GM19193 (cell line): ENCODE data around the gene ACSL1.

ENCODE experiments used
- POLR2A ChIP-seq: IDR thresholded peaks from 4 replicates; pipeline ENCODE4 v1.6.1; 2011; ENCODE audit not compliant: insufficient read depth, insufficient read length; ENCODE audit errors: extremely low read depth

ACSL1 gene

DNA sequence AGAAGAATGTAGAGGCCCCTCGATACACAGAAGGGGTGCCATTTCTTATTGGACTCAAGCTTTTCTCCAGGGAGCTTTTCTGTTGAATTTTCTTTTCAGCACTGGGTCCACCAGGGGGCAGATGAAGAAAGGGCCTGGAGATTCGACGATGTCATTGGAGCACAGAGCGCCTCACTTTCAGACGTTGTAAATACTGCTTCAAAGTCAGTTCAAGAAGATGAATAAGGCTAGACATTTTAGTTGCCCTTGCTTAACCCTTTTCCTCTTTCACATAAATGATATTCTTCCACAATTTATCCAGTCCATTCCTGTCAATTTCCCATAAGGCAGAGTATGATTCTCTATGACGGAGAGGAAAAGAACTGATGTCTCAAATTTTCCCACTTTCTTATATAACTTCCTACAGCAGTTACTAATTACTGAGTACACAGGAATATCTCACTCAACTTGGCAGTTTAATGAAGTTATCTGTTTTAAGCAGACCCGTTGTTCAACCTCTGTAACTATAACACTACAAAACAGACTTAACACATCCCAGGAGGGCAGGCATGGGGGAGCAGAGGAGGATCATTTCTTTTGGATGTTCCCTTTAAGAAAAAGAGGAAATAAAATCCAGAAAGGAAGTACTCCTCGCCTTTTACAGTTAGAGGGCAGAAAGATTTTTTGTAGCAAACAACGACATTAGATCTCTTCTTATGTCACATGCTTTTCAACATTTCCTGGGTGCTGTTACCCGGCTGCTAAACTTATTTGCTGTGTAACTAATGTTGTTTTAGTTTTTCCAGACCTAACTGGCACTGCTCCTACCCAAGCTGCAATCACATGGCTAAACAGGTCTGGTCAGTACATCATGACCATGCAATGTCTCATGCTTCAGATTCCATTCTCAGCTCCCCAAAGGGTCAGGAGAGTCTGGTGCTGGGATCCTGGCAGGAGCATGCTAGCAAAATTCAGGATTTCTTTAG lies 79.7 kb downstream of the ACSL1 start:
- no peak for TF ChIP-seq POLR2A

DNA sequence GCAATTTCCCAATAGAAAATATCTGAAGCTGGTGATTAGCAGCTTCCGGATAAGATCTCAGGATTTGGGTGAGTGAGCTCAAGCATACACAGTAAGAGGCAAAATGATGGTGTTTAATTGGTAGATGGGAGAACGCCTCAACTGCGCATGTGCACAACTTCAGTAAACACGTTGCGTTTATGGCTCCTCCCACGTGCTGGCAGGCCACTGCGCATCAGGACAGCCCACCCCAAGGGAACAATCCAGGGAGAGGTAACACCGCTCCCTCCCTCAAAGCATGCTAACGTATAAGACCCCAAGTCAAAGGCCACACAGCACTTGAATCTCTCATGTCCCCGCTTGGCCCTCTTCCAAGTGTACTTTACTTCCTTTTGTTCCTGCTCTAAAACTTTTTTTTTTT lies 81.5 kb downstream of the ACSL1 start:
- TF ChIP-seq POLR2A = no peak

DNA sequence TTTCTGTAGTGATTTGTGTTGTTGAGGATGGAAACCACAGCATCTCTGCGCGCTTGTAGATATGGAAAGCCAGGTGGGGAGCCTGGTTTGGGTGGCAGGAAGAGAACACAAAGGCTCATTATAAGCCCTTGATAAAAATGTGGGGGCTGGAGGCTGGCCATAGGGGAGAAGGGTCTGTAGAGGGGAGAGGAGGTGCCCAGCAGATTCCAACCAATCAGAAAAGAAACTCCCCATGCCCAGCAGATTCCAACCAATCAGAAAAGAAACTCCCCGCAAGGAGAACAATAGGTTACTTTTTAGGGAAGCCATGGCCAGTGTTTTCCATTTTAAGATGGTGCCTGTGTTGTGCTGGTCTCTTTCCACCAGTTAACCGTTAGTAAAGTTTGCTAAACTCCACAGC lies 82.1 kb downstream of the ACSL1 start:
- TF ChIP-seq POLR2A = no peak

DNA sequence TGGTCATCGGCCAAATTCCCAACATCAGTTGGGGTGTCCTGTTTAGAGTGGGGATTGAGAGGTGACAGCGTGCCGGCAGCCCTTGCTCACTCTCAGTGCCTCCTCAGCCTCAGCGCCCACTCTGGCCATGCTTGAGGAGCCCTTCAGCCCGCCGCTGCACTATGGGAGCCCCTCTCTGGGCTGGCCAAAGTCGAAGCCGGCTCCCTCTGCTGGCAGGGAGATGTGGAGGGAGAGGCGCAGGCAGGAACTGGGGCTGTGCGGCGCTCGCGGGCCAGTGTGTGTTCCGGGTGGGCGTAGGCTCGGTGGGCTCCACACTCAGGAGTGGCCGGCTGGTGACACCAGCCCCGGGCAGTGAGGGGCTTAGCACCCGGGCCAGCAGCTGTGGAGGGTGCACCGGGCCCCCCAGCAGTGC lies 84.8 kb downstream of the ACSL1 start:
- no peak for TF ChIP-seq POLR2A

DNA sequence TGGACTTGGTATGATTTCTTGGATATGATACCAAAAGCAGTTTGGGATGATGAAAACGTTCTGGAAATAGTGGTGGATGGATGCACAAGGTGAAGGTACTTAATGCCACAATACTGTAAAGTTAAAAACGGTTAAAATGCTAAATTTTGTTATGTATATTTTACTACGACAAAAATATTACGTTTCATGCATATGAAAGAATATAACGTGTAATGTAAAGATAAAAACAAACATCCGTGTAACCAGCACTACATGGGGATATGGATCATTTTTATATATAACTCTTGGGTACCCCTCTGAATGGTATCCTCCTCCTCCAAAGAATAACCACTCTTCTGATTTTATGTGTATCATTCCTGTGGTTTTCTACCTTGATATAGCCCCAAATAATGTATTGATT lies 91.0 kb downstream of the ACSL1 start:
- TF ChIP-seq POLR2A = no peak

DNA sequence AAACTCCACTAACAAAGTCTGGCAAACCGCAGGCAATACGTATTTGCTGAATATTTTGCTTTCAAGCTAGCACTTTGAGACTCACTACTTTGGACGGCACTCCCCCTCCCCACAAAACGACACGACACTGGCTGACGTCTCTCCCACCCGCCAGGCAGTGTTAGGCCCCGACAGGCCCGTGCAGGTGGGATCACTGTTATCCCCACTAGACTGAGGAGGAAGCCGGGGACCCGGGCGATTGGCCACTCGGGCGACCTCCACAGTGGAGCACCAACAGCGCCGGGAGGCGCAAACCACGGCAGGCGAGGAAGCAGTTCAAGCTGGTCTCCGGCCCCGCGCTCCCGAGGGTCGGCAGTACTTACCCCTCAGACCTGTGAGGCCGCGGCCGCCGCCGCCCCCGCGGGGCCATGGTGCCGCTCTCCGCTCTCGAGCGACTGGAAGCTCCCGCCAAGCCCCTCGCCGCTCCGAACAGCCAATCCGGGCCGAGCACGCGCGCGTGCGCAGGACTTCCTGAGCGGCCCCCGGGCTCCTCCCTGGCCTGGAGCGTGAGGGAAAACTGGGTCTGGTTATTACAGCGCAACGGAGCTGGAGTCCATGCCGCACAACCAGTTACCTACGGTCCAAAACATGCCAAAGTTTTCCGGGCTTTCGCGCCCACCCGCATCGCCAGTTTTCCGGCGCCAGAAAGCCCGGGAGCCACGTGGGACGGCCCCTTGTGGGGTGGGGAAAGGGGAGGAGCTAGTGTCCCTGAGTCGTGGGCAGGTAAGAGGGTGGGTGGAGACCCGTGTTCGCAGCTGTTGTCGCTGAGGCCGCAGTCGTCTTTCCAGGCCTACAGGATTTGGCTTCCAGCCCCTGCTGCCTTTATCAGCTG lies 91.9 kb downstream of the ACSL1 start, which contains the start of gene CENPU:
TSS of gene CENPU (minus strand) at position 443 of the 871 bp plus-strand sequence. CDS start at position 409, 34 bp downstream.
- peak; percentile 83 for TF ChIP-seq POLR2A

DNA sequence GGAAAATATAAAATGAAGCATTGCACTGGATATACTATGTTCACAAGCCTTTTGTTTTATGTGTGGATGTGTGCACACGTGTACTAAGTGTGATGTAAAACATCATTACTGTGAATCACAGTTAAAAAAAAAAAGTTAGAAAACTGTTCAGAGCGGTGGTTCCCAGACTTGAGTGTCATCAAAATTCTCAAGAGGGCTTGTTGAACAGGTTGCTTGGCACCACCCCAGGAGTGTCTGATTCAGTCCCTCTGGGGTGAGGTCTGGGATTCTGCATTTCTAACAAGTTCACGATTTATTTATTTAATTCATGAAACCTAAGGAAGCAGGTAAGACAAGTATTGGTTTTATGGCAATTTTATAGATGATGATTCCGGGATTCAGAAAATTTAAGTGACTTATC lies 93.6 kb downstream of the ACSL1 start:
- no peak for TF ChIP-seq POLR2A

DNA sequence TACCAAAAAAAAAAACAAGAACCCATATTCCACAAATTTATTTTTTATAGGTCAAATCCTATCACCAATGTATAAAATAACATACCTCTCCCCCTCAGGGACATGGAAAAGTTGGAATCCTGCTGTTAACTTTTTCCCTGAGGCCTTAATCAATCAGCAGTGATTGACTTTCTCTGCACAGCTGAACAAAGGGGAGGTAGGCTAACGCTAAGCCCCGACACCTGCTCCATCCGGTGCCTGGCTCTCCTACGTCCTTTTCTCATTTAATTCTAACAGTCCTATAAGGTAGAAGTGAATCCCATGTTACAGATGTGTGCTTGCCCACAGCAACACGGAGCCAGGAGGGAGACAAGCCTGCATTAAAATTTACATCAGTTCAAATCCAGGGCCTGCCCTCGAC lies 94.7 kb downstream of the ACSL1 start:
- no peak for TF ChIP-seq POLR2A

DNA sequence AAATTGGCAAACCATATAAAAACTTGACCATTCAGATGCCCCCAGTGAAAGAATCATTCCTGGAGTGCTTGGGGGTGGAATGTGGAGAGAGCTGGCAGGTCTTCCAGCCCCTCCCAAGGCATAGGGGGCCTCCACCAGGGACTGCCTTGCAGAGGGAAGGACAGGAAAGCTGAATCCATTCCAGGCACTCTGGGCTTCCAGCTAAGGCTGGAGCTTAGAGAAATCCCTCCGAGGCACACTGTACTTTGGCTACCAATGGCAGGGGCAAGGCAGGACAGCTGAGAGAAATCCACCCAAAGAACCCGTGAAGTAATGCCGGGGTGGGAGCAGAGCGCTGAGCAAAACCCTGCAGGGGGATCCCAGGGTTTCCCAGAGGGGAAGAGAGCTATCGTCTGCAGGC lies 95.8 kb downstream of the ACSL1 start:
- no peak for TF ChIP-seq POLR2A

DNA sequence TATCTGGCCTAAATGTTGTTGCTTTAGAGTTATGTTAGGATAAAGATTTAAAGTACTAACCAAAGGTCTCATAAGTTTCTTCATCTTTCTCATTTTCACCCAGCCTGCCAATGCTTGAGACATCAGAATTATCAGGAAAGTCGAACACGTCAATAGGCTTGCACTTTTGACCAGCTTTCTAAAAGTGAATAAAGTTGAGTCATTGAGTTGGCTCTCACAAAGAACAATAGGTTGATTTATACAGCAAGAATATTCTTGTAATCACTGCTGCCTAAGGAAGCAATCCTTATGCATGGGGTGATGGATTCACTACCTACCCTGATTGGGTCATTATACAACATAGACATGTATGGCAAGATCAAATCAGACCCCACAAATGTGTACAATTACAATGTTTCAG lies 96.9 kb downstream of the ACSL1 start:
- TF ChIP-seq POLR2A = no peak

DNA sequence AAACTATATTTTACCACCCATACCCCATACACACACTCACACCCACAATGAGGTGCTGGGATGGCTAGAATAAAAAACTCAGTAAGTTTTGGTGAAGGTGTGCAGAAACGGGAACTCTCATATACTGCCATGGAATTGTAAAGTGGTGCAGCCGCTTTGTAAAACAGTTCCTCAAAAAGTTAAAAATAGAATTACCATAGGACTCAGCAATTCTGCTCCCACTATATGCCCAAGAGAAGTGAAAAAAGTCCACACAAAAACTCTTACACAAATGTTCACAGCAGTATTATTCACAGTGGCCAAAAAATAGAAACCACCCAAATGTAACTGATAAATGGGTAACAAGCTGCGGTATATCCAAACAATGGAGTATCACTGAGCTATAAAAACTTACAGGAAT lies 98.3 kb downstream of the ACSL1 start:
- no peak for TF ChIP-seq POLR2A

DNA sequence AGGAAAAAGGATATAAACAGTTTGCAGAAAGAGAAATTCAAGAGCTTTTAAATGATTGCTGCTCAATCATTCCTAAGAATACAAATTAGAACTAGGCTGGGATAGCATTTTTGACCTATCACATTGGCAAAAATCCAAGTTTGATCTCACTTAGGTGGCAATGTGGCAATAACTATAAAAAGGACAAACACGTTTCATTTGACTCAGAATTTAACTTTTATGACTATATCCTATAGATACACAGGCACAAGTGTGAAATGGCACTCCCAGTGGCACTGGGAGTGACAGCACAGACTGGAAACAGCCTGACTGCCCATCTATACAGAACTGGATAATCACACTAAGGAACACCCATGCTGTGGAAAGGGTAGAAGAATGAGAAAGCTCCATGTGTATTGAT lies 103.0 kb downstream of the ACSL1 start:
- no peak for TF ChIP-seq POLR2A

DNA sequence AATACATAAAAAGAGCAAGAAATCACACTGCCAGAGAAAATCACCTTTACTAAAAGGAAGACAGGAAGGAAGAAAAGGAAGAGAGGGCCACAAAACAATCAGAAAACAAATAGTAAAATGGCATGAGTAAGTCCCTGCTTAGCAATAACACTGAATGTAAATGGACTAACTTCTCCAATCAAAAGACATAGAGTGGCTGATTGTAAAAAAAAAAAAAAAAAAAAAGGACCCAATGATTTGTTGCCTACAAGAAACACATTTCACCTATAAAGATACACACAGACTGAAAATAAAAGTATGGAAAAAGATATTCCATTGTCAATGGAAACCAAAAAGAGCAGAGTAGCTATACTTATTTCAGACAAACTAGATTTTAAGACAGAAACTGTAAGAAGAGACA lies 104.5 kb downstream of the ACSL1 start:
- no peak for TF ChIP-seq POLR2A

DNA sequence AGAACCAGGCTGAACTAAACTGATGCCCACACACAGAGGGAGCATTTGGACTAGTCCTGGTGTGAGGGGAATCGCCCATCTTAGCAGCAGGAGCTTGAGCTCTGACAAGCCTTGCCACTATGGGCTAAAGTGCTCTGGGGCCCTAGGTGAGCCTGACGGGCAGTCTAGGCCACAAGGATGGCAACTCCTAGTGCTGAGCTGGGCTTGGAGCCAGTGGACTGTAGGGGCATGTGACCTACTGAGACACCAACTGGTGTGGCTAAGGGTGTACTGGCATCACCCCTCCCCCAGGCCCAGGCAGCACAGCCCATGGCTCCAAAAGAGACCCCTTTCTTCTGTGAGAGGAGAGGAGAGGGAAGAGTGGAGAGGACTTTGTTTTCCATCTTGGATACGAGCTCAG lies 106.4 kb downstream of the ACSL1 start:
- TF ChIP-seq POLR2A = no peak

DNA sequence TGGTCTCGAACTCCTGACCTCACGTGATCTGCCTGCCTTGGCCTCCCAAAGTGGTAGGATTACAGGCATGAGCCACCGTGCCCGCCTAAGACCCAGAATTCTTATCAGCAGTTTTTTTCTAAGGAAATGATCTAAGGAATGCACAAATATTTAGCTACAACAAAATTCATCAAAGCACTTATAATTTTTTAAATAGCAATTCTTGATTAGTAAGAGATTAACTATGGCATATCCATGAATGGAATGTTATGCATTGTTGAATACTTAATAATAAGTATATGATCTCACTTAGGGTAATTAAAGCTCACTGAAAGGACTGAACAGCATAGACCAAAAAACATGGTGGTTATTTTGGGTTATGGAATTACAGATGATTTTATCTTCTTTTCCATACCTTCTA lies 110.2 kb downstream of the ACSL1 start:
- TF ChIP-seq POLR2A = no peak
